ENCODE results near the gene IPMK. TPM values are rescaled to one million over a fixed set of nuclear protein-coding genes. Genes with fewer than 3 reads are reported as not detected.

IPMK gene
- 1 to 10 TPM; 3.1 to 4.6 TPM for total RNA-seq

- H3K4me1 ChIP-seq = peaks cover 29% of the 10 kb centered on the region
- ATAC-seq = peak; percentile 80
- no peaks in the 10 kb centered on the region for H3K36me3 ChIP-seq (replicated peaks in 1 of 2; ENCODE audit: insufficient read depth in 1 of 2, low read depth in 2 of 2)
- no peaks in the 10 kb centered on the region for H3K27me3 ChIP-seq
- TF ChIP-seq CTCF (IDR thresholded peaks at IDR 0.05) (no peak), POLR2A (IDR thresholded peaks at IDR 0.05) (peak; percentile 77 to 87 (median 87))
- no peaks in the 10 kb centered on the region for H3K9me3 ChIP-seq
- peak; percentile 93 to 95 (median 94) for DNase-seq
- 0% methylated on average over 7 to 39 of the region's 76 CpGs for WGBS, 2 donors
- H3K27ac ChIP-seq = peak within 1 kb of the TSS; percentile 96 to 99 (median 97)
- intact Hi-C loops (cut with DNase I) = no loop called here
- H3K4me3 ChIP-seq = peak within 1 kb of the TSS; percentile 47 to 99
These were observed at the start of gene IPMK for GRCh38 chr10:58267713-58268453. IPMK (minus strand) TSS chr10:58267894; CDS start chr10:58267611, 283 bp downstream.

GRCh38 chr10:58316874-58317273, 49.2 kb upstream of the IPMK start:
- TF ChIP-seq CTCF (IDR thresholded peaks at IDR 0.05) (no peak), POLR2A (IDR thresholded peaks at IDR 0.05) (no peak)
- no peaks in the 10 kb centered on the region for H3K4me1 ChIP-seq
- no peaks in the 10 kb centered on the region for H3K27me3 ChIP-seq
- ATAC-seq = no peak
- no peak for DNase-seq
- no peak overlapping the region for H3K27ac ChIP-seq
- no peak overlapping the region for H3K4me3 ChIP-seq
- intact Hi-C loops (cut with DNase I) = no loop called here
- no peaks in the 10 kb centered on the region for H3K36me3 ChIP-seq (replicated peaks in 1 of 2; ENCODE audit: insufficient read depth in 1 of 2, low read depth in 2 of 2)
- no peaks in the 10 kb centered on the region for H3K9me3 ChIP-seq

- TF ChIP-seq CTCF (IDR thresholded peaks at IDR 0.05) (no peak), POLR2A (IDR thresholded peaks at IDR 0.05) (no peak)
- H3K36me3 ChIP-seq (replicated peaks in 1 of 2; ENCODE audit: insufficient read depth in 1 of 2, low read depth in 2 of 2) = no peaks in the 10 kb centered on the region
- ATAC-seq (no peak), DNase-seq (no peak)
- H3K27me3 ChIP-seq = peaks cover 0 to 2% of the 10 kb centered on the region in 2 donors
- no peak overlapping the region for H3K4me3 ChIP-seq
- intact Hi-C loops (cut with DNase I) = no loop called here
- no peaks in the 10 kb centered on the region for H3K4me1 ChIP-seq
- H3K9me3 ChIP-seq = no peaks in the 10 kb centered on the region
- H3K27ac ChIP-seq = no peak overlapping the region
These were observed 43.3 kb upstream of the IPMK start for GRCh38 chr10:58311026-58311425.

GRCh38 chr10:58307676-58308075, 40.0 kb upstream of the IPMK start:
- no peak for DNase-seq
- intact Hi-C loops (cut with DNase I) = no loop called here
- Histone ChIP-seq H3K4me3 (no peak overlapping the region), H3K4me1 (no peaks in the 10 kb centered on the region), H3K27ac (no peak overlapping the region), H3K36me3 (replicated peaks in 1 of 2; ENCODE audit: insufficient read depth in 1 of 2, low read depth in 2 of 2) (no peaks in the 10 kb centered on the region), H3K9me3 (no peaks in the 10 kb centered on the region), H3K27me3 (peaks cover 0 to 7% of the 10 kb centered on the region in 2 donors)
- WGBS, 2 donors = 80 to 94% methylated on average over 3 of the region's 3 CpGs
- TF ChIP-seq CTCF (IDR thresholded peaks at IDR 0.05) = no peak
- no peak for TF ChIP-seq POLR2A (IDR thresholded peaks at IDR 0.05)
- ATAC-seq = no peak

- TF ChIP-seq POLR2A (IDR thresholded peaks at IDR 0.05) = no peak
- no peak for TF ChIP-seq CTCF (IDR thresholded peaks at IDR 0.05)
- ATAC-seq = no peak
- intact Hi-C loops (cut with DNase I) = no loop called here
These were observed 38.1 kb upstream of the IPMK start for GRCh38 chr10:58305821-58306220.

More at GRCh38 chr10:58305821-58306220, 38.1 kb upstream of the IPMK start:
- peaks cover 0 to 7% of the 10 kb centered on the region in 2 donors for H3K27me3 ChIP-seq
- no peaks in the 10 kb centered on the region for H3K36me3 ChIP-seq (replicated peaks in 1 of 2; ENCODE audit: insufficient read depth in 1 of 2, low read depth in 2 of 2)
- no peaks in the 10 kb centered on the region for H3K9me3 ChIP-seq
- H3K4me1 ChIP-seq = no peaks in the 10 kb centered on the region
- no peak for DNase-seq
- H3K4me3 ChIP-seq = no peak overlapping the region
- no peak overlapping the region for H3K27ac ChIP-seq
- WGBS, 2 donors = 29 to 40% methylated on average over 4 of the region's 4 CpGs

Measured in body of pancreas (tissue), 4 donors.